Gastroesophageal sphincter (tissue), 4 donors: ENCODE data around the gene FCN3. TPM values are rescaled to one million over a fixed set of nuclear protein-coding genes. Genes with fewer than 3 reads are reported as not detected.

Experiments
- ATAC-seq: fragments of 150-250 bp; one replicate; pipeline ENCODE4 v1.9.1; 2016; ENCODE audit warnings: mild to moderate bottlenecking, moderate library complexity
- H3K27ac ChIP-seq, 4 donors: fragments of 200-600 bp; sonication (generic) in 3 of 4; 1 replicate in 3 of 4; 2 replicates in 1 of 4; pipeline ENCODE4 v1.5.1; 2016 to 2019
- H3K27me3 ChIP-seq: fragments of 200-600 bp; sonication (generic); one replicate; pipeline ENCODE4 v1.5.1; 2019
- H3K36me3 ChIP-seq, 2 donors: fragments of 200-600 bp; sonication (generic); one replicate each; pipeline ENCODE4 v1.5.1; 2019; ENCODE audit warnings: control low read depth in 1 of 2
- H3K4me1 ChIP-seq, 3 donors: fragments of 200-600 bp; sonication (generic); 1 replicate in 2 of 3; 2 replicates in 1 of 3; pipeline ENCODE4 v1.5.1; 2016 to 2019; ENCODE audit warnings: control low read depth in 2 of 3
- H3K4me3 ChIP-seq, 2 donors: fragments of 200-600 bp; sonication (generic); one replicate each; pipeline ENCODE4 v1.5.1; 2019; ENCODE audit warnings: mild to moderate bottlenecking in 1 of 2, moderate library complexity in 1 of 2
- H3K9me3 ChIP-seq, 3 donors: fragments of 200-600 bp; sonication (generic); one replicate each; pipeline ENCODE4 v1.5.1; 2017 to 2019; ENCODE audit warnings: control low read depth in 2 of 3
- EP300 ChIP-seq: sonication (generic); formaldehyde crosslinking; IDR thresholded peaks from one replicate; pipeline ENCODE4 v1.6.1; 2017; ENCODE audit warnings: antibody characterized with exemption, mild to moderate bottlenecking
- POLR2A ChIP-seq, 2 donors: fragments of 450-650 bp; IDR thresholded peaks; one replicate each; pipeline ENCODE4 v1.6.1; 2017; ENCODE audit warnings: antibody characterized with exemption in 2 of 2, mild to moderate bottlenecking in 2 of 2, moderate library complexity in 1 of 2
- POLR2AphosphoS5 ChIP-seq: sonication (generic); formaldehyde crosslinking; IDR thresholded peaks from one replicate; pipeline ENCODE4 v1.6.1; 2017; ENCODE audit warnings: antibody characterized with exemption
- WGBS, 2 donors: methylation state at CpG; one replicate each; pipeline ENCODE4 v1.1.5; 2018; ENCODE audit warnings: low coverage in 1 of 2; 5-methylcytosine and 5-hydroxymethylcytosine counted together
- total RNA-seq, 4 donors: library from RNA; depleted of rRNA; stranded (reverse); fragments of >200 nt; gene quantifications; one replicate each; pipeline ENCODE4 v1.1.0, GENCODE V29; 2016
- TF ChIP-seq, protein P1 (sequence below), 4 experiments: fragments of 200-600 bp in 2 of 4; fragments of 450-650 bp in 2 of 4; sonication (generic) in 1 of 4; IDR thresholded peaks; one replicate each; pipeline ENCODE4 v1.5.1; 2017 to 2019; ENCODE audit warnings: antibody characterized with exemption in 4 of 4, mild to moderate bottlenecking in 2 of 4, moderate library complexity in 2 of 4

Gene FCN3
- total RNA-seq, 4 donors from 2014 or later: 4.6 to 11.5 (median 6.3) TPM

DNA sequence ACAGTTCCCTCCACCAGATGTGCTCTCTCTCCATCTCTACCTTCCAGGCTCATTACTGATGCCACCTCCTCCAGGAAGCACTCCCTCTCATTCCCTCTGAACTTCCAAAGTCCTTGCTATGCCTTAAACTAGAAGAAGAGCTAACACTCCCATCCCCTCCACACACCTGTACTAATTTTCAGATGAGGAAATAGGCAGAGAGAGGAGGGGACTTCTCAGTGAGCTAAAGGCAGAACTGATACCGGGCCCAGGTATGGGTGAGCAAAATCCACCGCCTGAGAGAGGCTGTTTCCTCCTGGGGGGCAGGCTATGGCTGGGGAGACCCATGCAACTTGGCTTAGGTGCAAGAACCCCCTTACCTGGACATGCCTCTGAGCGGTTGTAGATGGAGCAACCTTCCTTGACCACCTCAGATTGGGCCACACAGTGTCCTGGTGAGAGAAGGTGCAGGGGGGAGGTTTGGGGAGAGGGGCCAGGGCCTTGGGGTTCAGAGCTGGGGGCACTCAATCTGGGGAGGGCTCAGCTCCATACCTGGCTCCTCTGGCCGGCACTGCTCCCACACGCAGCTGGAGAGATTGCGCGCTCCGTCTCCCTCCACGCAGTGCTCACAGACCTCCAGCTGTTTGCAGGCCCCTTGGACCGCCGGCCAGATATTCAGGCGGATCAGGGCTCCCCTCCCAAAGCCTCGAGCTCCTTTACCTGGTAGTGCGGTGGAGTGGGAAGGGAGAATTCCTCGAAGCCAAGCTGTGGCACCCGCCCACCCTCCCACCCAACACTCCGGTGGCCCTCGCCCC, 7.5 kb upstream of the FCN3 start:
- no peak for TF ChIP-seq POLR2AphosphoS5
- TF ChIP-seq, protein P1, sequence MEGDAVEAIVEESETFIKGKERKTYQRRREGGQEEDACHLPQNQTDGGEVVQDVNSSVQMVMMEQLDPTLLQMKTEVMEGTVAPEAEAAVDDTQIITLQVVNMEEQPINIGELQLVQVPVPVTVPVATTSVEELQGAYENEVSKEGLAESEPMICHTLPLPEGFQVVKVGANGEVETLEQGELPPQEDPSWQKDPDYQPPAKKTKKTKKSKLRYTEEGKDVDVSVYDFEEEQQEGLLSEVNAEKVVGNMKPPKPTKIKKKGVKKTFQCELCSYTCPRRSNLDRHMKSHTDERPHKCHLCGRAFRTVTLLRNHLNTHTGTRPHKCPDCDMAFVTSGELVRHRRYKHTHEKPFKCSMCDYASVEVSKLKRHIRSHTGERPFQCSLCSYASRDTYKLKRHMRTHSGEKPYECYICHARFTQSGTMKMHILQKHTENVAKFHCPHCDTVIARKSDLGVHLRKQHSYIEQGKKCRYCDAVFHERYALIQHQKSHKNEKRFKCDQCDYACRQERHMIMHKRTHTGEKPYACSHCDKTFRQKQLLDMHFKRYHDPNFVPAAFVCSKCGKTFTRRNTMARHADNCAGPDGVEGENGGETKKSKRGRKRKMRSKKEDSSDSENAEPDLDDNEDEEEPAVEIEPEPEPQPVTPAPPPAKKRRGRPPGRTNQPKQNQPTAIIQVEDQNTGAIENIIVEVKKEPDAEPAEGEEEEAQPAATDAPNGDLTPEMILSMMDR (IDR thresholded peaks at IDR 0.05): no peak
- TF ChIP-seq EP300: no peak
- TF ChIP-seq POLR2A (IDR thresholded peaks at IDR 0.05): no peak
- H3K4me3 ChIP-seq: no peak overlapping the region
- ATAC-seq: no peak
- no peak overlapping the region for H3K27ac ChIP-seq
- 0 to 96% methylated on average over 1 to 4 of the region's 18 CpGs for WGBS, 2 donors
- peaks cover 0 to 7% (median 0%) of the 10 kb centered on the region in 3 donors for H3K4me1 ChIP-seq
- no peaks in the 10 kb centered on the region for H3K36me3 ChIP-seq
- H3K9me3 ChIP-seq: no peaks in the 10 kb centered on the region
- H3K27me3 ChIP-seq: peaks cover 22% of the 10 kb centered on the region

DNA sequence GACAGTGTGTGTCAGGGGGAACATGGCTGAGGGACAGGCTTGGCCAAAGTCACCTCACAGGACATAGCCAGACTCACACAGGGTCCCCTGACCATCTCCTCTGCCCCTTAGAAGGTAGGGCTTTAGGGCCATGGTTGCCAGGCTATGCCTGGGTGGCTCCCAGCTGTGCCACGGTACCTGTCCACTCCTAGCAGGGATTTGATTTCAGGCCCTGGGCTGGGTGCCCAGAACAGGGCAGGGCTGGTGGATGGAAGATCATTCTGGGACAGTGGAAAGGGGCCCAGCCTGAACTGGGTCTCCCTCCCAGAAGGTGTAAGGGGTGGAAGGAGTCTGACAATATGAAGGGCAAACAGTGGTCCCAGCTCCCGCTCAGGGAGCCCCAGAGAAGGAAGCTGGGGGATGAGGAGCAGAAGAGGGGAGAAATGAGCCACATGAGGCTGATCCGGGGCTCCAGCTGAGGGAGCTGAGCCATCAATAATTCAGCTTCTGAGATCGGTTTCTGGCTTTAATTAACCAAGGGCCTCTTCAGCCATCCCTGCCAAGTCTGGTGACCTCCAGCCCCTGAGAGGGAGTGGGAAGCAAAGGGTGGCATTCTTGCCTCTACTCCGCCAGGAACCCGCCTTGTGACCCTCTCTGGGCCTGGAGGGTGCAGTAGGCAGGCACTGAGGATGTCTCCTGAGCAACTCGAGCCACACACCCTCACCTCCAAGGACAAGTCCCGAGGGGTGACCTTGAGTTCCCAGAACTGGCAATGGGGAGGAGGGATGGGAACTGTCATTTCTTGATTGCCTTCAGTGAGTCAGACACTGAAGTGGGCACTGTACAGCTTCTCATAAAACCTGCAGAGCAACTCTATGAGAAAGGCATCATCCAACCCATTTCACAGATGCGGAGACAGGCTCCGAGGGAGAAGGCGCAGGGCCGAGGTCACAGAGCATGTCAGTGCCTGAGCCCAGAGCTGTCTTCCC, 6.4 kb upstream of the FCN3 start:
- TF ChIP-seq EP300 (no peak), POLR2AphosphoS5 (no peak), POLR2A (IDR thresholded peaks at IDR 0.05) (no peak)
- TF ChIP-seq, protein P1 (IDR thresholded peaks at IDR 0.05): no peak
- Histone ChIP-seq H3K9me3 (no peaks in the 10 kb centered on the region), H3K4me1 (peaks cover 0 to 7% (median 0%) of the 10 kb centered on the region in 3 donors), H3K36me3 (no peaks in the 10 kb centered on the region), H3K27me3 (peaks cover 22% of the 10 kb centered on the region), H3K4me3 (no peak overlapping the region), H3K27ac (no peak overlapping the region)
- WGBS, 2 donors: 70 to 90% methylated on average over 2 to 7 of the region's 12 CpGs
- no peak for ATAC-seq

DNA sequence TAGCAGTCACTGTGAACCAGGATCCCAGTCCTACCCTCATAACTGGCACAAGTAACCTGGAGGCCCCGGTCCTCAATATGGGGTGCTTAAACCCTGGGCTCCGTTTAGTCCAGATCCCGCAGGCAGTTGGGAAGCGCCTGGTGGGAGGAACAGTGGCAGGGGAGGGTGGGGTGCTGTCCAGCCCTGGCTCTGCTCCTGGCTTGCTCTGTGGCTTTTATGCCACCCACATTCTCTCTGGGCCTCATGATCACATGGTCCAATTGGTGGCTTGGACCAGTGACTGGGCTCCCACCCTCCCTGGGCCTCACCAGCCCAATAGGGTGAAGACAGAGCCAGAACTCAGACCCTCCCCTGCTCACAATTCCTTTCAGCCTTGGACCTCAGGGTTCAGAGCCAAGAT, 5.6 kb upstream of the FCN3 start:
- H3K4me3 ChIP-seq: no peak overlapping the region
- no peaks in the 10 kb centered on the region for H3K9me3 ChIP-seq
- no CpG with 5 or more reads among the region's 4 CpGs for WGBS, 2 donors
- ATAC-seq: no peak
- H3K36me3 ChIP-seq: no peaks in the 10 kb centered on the region
- H3K27me3 ChIP-seq: peaks cover 22% of the 10 kb centered on the region
- peaks cover 0 to 7% (median 0%) of the 10 kb centered on the region in 3 donors for H3K4me1 ChIP-seq
- no peak overlapping the region for H3K27ac ChIP-seq
- no peak for TF ChIP-seq POLR2A (IDR thresholded peaks at IDR 0.05)
- TF ChIP-seq POLR2AphosphoS5: no peak
- TF ChIP-seq, protein P1 (IDR thresholded peaks at IDR 0.05): no peak
- TF ChIP-seq EP300: no peak

DNA sequence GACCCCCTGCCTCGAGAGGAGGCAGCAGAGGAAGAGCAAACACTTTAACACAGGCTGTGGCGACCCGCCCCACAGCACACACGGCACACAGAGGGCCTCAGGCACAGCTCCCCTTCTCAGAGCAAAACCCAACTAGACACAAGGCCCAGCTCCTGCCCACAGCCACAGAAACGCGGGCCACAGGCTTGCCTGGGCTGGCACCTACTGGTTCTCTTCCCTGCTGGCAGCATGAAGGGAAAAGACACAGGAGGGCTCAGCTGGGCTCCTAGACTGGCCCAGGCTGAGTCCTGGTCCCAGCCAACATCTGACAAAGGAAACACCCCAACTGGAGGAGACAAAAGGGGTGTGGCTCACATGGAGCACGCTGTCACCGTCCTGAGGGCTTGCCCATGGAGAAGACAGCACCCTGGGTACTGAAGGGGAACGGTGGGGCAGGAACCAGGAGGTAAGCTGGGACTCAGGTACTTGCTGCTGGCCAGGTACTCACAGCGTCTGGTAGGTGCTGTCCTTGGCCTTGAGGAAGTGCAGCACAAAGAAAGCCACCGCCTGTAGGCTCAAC, 5.0 kb upstream of the FCN3 start:
- Histone ChIP-seq H3K4me1 (peaks cover 0 to 7% (median 0%) of the 10 kb centered on the region in 3 donors), H3K27ac (no peak overlapping the region), H3K36me3 (no peaks in the 10 kb centered on the region), H3K4me3 (no peak overlapping the region), H3K9me3 (no peaks in the 10 kb centered on the region), H3K27me3 (peaks cover 22% of the 10 kb centered on the region)
- 100% methylated on average over 3 of the region's 11 CpGs; no CpG with 5 or more reads in 1 of the 2 donors for WGBS, 2 donors
- TF ChIP-seq POLR2A (IDR thresholded peaks at IDR 0.05) (no peak), EP300 (no peak), POLR2AphosphoS5 (no peak)
- TF ChIP-seq, protein P1 (IDR thresholded peaks at IDR 0.05): no peak
- ATAC-seq: no peak
